Putamen (tissue), 1 donor: ENCODE data around the gene NCOA7.
"Not testable (repeated sequence)": the region's sequence is repeated elsewhere in the genome, so short reads cannot be mapped to it uniquely, and the experiment has no call there.

ENCODE experiments used
- DNase-seq: peaks from one replicate; pipeline ENCODE4 v3.0.0-alpha.2; 2016; ENCODE audit warnings: low spot score

Gene NCOA7

GRCh38 chr6:125918681-125919566, 128.2 kb downstream of the NCOA7 start:
- DNase-seq, result no peak

DNA sequence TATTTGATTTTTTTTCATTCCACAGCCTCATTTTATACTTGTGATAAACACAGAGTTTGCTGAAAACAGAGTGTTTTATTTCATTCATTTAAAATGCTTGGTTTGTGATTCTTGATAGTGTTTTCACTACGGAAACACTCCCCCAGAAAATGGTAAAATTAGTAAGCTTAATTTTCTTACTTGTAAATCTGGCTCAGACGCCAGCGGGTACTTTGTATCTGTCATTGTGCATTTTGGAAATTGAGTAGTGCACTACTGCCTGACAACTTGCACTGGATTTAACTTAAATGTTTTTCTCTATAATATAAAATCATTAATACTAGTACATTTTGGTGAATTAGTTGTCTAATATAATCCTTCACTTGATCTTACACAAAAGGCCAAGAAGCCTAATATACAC, 128.9 kb downstream of the NCOA7 start:
- DNase-seq, result no peak

DNA sequence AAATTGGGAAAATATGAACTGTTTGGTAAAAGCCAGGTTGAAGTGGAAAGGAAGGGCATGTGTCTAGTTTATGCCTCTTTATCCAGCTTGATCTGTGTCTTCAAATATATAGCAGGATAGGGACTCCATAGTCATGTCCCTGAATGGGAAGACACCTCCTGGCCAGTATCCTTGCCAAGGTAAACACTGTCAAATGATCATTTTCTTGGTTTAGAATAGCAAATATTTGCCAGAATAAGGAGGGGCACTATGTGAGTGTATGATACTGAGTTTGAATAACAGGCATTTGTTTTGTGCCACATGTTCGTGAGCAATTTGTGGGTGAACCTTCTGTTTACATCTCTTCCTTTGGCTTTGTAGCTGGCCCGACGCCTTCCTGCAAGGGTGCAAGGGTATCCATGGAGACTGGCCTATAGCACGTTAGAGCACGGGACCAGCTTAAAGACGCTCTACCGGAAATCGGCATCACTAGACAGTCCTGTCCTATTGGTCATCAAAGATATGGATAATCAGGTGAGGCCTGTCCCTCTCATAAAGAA, 131.6 kb downstream of the NCOA7 start:
- DNase-seq, result no peak

DNA sequence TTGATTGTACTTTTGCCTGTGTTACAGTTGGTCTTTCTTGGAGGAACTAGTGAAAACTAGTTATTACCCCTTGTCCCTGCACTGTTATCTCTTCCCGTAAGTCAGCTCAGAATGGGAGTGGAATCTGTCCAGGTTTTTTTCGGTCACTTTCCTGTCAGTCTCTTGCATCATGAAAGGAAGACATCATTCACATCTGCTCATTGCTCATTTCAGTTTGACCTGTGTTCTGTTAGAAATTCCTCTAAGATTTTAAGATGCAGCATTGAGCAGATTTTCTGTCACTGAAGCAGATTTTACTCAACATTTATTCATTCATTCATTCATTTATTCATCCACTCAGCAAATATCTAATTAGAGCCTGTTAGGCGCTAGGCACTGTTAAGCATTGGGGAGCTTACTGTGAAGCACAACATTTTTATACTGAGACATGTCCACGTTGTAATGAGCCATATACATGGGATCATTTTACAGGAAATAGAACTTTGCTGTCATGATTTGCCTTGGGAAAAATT, 132.7 kb downstream of the NCOA7 start:
- no peak for DNase-seq

- no peak for DNase-seq
These were observed 133.4 kb downstream of the NCOA7 start for GRCh38 chr6:125924169-125924568.

GRCh38 chr6:125924697-125925358, 134.1 kb downstream of the NCOA7 start:
- no peak for DNase-seq

DNA sequence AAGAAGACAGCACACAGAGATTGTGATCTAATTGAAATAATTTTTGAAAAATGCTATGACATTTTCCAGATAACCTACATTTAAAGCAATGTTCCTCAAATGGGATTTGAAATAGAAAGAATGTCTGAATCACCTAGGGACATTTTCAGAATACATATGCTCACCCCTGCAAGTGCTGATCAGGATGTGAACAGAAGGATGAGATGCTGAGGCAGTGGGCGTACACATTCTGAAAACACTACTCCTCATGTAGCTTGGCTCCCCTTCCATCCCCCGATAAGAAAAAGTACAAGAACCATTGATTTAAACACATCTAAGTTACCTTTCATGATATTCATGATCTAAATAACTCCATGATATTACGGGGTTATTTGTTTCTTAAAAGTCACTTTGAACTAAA, 136.0 kb downstream of the NCOA7 start:
- no peak for DNase-seq

DNA sequence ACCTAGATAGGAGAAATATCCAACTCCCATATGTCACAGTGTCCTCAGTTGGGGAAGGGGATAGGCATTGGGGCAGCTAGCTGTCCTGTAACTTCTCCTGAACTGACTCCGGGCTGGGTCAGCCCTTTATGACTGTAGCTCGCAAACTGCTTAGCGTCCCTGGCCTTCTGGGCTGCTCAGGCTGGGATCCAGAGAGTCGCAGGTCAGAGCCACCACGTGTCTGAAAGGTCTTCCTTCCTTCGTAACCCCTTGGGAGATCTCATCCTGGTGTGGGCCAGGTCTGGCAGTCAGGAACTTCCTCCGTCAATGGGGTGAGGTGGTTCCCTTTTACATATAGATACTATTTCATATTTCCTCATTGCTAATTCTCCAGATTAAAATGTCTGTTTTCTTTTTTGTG, 137.0 kb downstream of the NCOA7 start:
- DNase-seq, result no peak

DNA sequence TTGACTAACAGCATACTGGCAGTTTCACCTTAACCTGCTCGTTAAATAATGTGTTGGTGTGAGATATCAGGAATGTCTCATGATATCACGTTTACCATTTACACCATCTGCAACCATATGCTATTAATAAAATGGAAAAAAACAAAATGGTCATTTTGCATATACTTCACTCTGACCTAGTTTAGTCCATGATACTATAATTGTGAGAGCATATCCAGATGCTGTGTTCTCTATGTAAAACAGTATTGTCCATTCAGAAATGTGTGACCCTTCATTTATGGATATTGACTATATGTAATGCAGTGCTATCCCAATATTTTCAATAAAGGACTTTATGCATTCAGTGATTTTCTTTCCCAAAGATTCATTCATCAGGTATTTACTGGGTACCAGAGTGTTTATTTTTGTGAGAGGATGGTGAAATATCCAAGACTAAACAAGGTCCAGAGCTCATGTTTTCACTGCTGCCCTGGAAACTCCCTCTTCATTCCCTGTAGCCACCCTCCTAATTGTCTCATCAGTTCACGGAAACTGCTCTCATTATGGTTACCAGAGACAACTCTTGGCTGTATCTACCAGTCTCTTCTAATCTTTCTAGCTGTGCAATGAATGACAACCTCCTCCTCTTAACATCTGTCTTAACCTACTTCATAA, 140.1 kb downstream of the NCOA7 start:
- DNase-seq, result no peak

- DNase-seq, result no peak
These were observed 141.1 kb downstream of the NCOA7 start for GRCh38 chr6:125931733-125932450.

DNA sequence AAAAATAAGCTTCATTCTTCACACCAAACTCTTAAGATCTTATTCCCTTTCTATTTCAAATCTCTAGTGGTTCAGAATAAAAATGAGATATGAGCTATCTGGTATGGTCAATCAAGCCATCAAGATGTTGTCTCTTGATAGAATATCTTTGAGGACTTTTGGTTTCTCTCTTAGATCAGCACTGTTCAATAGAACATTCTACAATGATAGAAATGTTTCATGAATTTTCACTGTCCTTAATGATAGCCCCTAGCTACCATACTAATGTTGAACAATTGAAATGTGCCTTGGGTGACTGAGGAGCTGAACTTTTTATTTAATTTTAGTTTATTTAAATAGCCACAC, 141.7 kb downstream of the NCOA7 start:
- no peak for DNase-seq

DNA sequence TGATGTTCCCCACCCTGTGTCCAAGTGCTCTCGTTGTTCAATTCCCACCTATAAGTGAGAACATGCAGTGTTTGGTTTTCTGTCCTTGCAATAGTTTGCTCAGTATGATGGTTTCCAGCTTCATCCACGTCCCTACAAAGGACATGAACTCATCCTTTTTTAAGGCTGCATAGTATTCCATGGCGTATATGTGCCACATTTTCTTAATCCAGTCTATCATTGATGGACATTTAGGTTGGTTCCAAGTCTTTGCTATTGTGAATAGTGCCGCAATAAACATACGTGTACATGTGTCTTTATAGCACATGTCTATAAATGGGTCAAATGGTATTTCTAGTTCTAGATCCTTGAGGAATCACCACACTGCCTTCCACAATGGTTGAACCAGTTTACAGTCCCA, 144.8 kb downstream of the NCOA7 start:
- DNase-seq, result not testable (repeated sequence)

DNA sequence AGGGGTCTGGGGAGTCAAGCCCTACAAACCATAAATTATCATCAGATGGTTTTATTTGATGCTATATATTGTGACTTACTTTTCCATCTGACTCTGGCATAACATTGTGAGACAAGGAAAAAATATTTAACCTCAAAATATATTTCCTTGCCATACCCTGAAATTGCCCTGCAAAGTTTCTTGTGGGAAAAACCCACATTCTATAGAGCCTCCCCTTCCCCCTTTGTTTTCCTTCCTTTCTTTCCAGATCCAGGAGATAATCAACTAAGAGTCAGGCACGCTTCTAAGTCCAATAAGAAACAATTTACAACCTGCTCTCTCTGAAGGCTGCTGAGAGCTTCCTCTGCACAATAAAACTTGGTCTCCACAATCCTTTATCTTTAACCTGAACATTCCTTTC, 148.3 kb downstream of the NCOA7 start:
- DNase-seq, result no peak

DNA sequence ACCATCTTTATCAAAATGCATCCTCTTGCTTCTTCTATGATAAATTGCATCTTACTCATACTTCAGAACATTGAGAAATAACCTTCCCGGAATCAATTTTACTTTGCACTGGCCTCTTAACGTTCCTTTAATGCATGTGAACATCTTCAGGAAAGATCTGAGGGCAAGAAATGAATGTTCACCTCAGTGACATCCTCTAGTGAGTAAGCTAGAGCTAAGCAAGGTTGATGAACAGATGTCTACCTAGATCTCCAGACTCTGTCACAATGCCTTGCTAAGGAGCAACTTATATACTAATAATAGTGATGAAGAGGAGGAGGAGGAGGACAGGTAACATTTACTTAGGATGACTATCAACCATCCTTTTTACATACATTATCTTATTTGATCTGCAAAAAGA, 149.0 kb downstream of the NCOA7 start:
- DNase-seq, result peak; percentile 73

- DNase-seq, result no peak
These were observed 149.7 kb downstream of the NCOA7 start for GRCh38 chr6:125940247-125941041.

DNA sequence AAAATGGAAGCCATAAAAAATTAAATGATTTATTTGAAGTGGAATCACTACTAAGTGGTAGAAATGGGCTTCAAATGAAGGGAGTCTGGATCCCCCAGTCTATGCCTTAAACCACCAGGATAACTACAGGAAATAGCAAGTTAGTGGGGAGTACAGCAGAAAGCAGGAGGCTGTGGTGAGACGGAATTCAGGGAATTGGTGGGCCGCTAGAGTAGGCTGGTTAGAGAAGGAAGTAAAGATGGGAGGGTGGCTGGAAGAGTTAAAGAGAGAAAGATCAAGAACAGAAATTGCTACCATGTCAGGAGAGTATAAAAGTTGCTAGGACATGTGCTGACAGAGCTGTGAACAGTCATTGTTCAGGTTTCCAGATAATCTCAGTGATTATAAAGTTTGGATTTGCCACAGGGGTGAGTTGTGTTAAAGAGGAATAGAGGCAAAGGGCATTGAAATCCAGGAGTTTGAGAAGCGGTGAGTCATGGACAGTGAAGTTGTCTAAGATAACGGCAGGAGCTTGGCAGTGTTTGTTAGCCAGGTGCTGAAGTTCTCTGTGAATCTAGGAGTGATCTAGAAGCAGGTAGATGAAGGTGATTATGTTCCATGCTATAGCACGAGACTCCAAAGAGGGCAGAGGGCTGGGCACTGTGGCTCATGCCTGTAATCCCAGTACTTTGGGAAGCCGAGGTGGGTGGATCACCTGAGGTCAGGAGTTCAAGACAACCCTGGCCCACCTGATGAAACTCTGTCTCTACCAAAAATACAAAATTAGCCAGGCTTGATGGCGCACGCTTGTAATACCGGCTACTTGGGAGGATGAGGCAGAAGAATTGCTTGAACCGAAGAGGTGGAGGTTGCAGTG, 152.1 kb downstream of the NCOA7 start:
- no peak for DNase-seq

DNA sequence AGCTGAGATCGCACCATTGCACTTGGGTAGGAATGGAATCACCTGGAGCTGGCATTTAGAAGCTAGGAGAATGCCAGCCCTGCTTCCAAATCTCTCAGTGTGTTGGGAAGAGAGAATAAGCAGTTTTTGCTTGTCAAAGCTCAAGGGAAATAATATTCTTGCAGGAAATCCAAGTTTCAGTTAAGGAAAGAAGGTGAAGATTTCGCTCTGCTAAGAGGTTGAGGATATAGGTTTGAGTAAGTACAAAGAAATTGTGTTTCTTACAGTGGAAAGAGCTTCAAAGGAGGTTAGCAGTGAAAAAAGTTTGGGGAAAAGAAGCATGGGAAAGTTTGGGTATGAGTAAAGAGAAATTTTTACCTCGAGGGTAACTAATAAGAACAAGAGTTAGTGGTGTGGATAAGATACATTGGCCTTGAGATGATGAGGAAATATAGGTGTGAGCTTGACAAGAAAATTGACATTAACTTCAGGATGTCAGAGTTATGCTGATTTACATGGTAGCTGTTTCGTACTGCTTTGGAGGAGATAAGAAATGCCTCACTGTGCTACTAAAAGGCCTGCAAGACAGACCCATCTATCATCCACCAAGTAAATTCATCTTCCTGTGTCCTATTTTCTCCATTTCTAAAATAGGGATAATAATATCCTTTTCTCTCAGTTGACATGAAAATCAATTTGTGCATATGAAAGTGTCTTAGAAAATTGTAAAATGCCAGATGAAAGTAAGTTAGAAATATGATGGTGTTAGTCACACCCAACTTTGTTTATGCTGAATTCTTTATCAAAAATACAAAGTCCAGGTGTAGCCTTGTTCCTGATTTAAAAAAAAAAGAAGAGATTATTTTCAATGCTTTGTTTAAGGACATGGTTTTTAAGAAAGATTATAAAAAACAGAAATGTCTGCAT, 153.0 kb downstream of the NCOA7 start:
- no peak for DNase-seq

DNA sequence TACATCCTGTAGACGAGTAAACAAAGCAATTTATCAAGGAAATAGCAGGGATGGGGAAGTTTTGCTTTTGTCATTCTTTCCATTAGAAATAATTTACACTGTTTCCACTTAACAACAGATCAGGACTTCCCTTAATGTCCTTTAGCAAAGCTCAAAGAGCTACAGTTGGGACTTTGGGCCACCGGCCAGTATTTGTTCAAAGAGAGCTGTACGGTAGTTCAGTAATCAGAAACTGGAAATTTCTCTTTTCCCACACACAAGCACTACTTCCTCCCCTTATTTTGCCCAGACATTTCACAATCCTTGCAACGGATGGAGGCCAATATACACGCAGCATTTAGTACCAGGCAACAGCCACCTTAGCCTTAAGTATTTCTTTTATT, 153.7 kb downstream of the NCOA7 start:
- peak; percentile 51 for DNase-seq

DNA sequence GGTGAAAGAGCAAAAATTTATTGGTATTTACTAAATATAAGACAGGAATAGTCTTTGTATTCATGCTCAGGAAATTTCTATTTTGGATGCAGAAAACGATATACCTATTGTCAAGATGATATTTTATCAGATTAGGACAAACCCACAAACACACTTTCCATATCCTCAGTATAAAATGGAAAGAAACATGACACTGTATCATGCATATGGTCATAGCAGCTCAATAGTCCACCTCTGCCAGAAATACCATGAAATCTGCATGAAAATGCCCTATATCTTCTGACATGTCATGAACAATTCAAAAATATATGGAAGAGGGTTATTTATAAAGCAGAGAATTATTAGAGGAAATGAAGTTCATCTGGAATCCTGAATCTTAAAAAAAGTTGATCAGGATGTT, 154.1 kb downstream of the NCOA7 start:
- no peak for DNase-seq
